HG03280 (cell line): ENCODE data around the gene EN2.

ENCODE experiments used
- ATAC-seq: cut with Tn5 transposase; IDR thresholded peaks from one replicate; pipeline ENCODE4 v1.9.1; 2021; ENCODE audit warnings: mild to moderate bottlenecking, moderate library complexity; ENCODE audit not compliant: unreplicated experiment

EN2 gene

GRCh38 chr7:155484483-155485399 is 26.8 kb downstream of the EN2 start:
- ATAC-seq: no peak

GRCh38 chr7:155486783-155487508 is 29.0 kb downstream of the EN2 start:
- no peak for ATAC-seq

- no peak for ATAC-seq
These were observed 29.9 kb downstream of the EN2 start for GRCh38 chr7:155487509-155488482.

- ATAC-seq: no peak
These were observed 30.7 kb downstream of the EN2 start for GRCh38 chr7:155488483-155489127.

GRCh38 chr7:155489158-155489840 is 31.4 kb downstream of the EN2 start:
- ATAC-seq: no peak

- ATAC-seq: peak; percentile 35
These were observed 32.1 kb downstream of the EN2 start for GRCh38 chr7:155489862-155490696.

- peak; percentile 96 for ATAC-seq
These were observed 33.0 kb downstream of the EN2 start for GRCh38 chr7:155490697-155491628.

GRCh38 chr7:155491812-155492211 is 33.9 kb downstream of the EN2 start:
- ATAC-seq: no peak

GRCh38 chr7:155493744-155494538 is 36.0 kb downstream of the EN2 start:
- ATAC-seq: no peak

GRCh38 chr7:155494551-155494950 is 36.6 kb downstream of the EN2 start:
- no peak for ATAC-seq

GRCh38 chr7:155495440-155496248 is 37.7 kb downstream of the EN2 start:
- ATAC-seq: no peak

GRCh38 chr7:155496267-155497005 is 38.5 kb downstream of the EN2 start:
- no peak for ATAC-seq

- ATAC-seq: no peak
These were observed 39.4 kb downstream of the EN2 start for GRCh38 chr7:155497149-155497901.

GRCh38 chr7:155505422-155505793 is 47.5 kb downstream of the EN2 start:
- no peak for ATAC-seq

GRCh38 chr7:155506854-155507337 is 49.0 kb downstream of the EN2 start:
- ATAC-seq: no peak
